HG03025 (cell line): ENCODE data around the gene CDC14A.
A peak's percentile ranks its signal among the peaks of the same experiment; 100 is the strongest.

Source experiments
- ATAC-seq: cut with Tn5 transposase; IDR thresholded peaks from one replicate; pipeline ENCODE4 v1.9.1; 2021; ENCODE audit warnings: mild to moderate bottlenecking, moderate library complexity; ENCODE audit not compliant: unreplicated experiment, low FRiP score

Gene CDC14A

DNA sequence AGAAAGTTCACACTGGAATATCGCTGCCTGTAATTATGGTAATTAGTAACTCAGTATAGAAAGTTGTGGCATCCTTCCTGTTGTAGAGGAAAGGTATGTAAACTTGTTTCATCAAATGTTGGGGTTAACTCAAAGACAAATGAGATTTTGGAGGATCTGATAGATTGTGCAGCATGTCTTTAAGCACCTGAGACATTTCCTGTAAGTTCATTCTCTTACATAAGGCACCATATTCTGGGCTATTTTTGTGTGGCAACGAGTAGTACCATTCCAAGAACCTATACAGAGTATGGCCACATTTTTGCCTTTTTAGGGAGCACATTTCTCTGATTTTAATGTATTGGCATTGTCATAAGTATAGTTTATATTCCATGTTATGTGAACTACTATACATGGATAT, 88.8 kb downstream of the CDC14A start:
- ATAC-seq: no peak

DNA sequence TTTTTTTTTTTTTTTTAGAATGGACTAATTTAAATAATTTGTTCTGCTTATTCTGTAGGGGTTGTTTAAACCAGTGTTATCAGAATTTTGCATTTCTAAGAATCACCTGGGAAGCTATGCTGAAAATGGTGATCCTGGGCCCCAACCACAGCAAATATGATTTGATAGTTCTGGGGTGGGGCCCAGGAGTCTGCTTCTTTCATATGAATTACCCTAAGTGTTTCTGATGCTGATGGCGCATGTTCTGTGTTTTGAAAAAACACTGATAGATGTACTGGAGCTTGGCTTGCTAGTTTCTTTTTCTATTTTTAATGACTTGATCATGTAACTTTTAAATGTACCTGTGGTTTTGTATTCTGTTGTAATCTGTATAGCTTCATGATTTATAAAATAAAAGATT, 89.3 kb downstream of the CDC14A start:
- no peak for ATAC-seq

DNA sequence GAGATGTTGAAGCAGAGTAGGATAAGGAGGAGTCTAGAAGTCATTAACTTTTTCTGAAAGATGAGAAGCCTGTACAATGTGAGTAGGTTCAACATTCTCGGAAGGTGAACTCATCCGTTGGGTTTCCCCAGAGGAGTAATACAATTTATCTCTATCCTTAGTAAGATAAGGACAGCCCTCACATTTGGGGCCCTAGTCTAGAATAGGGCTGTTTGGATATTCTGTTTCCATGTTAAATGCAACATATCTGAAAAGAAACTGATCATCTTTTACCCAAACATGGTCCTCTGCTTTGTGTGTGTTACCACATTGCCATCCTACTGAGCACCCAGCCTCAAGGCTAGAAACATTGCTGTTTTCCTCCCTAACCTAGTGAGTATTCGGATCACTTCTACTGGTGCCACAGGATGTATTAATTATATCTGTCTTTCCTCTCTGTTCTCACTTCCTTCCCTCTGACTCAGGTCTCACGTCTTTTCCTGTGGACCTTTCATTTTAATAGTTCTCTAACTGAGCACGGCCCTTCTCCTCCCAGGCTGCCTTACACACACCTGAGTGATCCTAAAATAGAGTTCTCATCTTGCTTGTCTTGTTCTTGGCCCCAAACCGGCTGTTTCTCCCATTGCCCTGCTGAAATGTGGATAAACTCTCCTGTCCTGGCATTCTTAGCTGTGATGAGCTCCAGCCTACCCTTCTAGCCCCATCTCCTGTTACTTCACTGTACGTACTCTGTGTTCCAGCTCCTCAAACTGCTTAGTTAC, 91.7 kb downstream of the CDC14A start:
- ATAC-seq: peak; percentile 74

DNA sequence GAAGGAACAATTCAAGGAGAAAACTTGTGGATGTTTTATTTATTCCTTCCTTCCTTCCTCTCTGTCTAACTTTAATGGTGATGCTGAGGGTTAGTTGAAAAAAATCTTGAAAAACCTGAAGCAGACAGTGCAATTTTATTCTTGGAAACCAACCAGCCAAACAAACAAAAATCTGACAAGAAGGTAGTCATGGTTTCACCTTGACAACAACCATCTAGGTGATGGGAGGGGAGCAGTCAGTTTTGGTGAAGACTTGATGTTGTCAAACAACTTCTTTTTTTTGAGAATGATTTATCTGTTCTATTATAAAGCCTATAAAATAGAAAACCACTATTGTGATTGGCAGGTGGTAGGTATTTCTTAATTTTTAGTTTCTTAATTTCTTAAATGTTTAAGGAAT, 93.3 kb downstream of the CDC14A start:
- no peak for ATAC-seq

DNA sequence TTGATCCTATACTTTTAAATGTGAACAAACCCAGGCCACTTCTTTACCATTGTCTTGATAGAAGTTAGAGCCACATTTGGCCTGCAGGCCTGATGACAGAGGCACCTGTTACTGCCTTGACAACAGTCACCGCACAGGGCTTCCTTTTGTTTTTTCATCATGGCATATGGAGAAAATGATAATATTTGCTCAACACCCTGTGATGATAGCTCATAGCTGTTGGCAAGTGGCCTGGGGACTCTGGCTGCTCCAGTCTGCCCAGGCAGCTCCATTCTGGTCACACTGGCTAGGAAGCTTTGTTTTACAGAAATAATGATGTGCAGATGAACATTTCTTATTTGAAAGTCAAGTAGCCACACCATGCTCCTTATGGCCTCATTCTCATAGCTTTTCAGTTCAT, 96.1 kb downstream of the CDC14A start:
- ATAC-seq: no peak

DNA sequence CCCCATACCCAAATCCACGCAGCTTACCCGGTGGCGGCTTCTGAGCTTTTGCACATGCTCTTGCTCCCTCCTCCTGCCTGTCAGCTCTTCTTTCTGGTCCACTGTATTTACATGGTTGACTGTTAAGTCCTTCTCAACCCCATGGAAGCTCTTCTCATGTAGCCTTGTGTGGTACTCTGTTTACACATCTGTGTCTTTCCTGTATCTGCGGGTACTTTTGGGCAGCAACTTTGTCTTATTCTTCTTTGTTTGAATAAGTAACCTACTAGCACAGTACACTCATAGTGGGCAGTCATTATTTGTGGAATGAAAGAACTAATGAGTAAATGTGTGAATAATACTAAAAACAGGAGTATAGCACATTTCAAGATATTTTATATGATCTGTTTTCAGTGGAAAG, 97.2 kb downstream of the CDC14A start:
- ATAC-seq: no peak

DNA sequence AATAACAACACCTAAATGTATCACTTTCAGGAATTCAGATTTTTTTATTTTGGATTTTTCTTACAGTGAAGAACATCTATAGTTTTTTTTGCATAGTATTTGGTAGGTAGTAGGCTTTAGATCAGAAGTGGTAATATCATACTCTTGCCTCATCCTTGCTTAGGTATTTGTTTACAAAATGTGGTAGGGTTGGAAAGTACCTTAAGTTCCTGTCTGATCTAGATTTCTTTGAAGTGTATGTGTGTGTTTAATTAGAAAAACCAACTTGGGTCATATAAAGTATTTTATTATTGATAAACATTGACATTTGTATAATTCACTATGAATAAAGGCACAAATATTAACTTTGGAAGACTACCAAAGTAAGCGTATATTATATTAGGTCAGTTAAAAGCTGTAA, 100.3 kb downstream of the CDC14A start:
- no peak for ATAC-seq

DNA sequence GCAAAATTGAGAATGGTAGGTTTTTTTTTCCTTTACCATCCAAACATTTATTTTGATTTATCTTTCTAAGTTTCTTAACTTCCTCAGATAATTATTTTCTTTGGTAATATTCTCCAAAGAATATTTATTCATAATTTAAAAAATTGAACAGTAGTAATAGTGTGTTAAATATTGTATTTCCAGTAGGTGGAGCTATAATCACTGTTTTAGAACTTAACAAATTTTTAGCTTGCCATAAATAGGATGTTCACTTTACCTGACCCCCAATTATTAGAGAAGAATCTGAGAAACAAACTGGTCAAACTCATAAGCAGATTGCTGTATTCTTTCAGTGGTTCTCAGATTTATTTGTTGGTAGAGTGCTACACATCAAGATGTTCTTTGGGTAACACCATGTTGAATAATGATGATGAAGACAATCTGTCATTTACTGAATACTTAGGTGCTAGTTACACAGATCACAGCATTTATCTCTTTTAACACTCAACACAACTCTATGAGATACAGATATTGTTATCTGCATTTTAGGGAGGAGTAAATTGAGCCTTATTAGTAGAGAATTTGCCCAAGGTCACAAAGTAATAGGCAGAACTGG, 103.3 kb downstream of the CDC14A start:
- ATAC-seq: no peak

DNA sequence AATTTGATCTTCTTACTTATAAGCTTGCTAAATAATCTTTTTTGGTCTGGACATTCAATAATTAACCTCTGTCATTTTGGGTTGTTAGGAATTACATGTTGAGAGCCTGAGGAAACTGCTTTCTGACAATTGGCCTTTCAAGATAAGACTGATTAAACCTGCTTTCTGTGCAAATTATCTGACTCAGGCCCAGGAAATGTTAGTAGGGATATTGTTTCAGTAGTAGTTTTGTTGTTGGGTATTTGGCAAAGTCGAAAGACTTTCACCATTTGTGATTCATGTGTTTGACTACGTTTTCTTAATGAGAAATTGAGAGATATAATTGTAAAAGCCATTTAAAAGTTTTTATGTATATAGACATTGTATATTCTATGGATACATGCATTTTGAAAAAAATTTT, 104.6 kb downstream of the CDC14A start:
- ATAC-seq: no peak

GRCh38 chr1:100457683-100458082, 105.4 kb downstream of the CDC14A start:
- ATAC-seq: no peak

- no peak for ATAC-seq
These were observed 106.5 kb downstream of the CDC14A start for GRCh38 chr1:100458661-100459357.

- peak; percentile 85 for ATAC-seq
These were observed 107.2 kb downstream of the CDC14A start for GRCh38 chr1:100459358-100460114.

DNA sequence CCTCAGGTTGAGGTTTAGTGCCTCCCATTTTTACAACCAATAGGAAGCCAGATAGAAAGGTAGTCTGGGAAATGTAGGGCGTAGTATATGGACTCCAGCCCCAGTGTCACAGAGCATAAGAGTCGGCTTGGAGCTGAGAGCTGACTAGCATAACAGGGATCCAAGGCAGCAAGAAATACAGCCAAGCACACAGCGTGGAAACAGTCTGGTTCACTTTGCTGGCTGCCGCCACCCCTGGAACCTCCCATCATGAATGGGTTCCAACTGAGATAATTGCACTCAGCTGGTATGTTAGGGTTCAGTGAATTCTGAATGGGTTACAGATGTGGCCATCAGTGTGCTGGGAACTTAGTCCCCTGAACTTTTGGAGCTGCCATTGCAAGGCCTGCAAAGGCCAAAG, 108.9 kb downstream of the CDC14A start:
- ATAC-seq: no peak

GRCh38 chr1:100462326-100463025, 110.2 kb downstream of the CDC14A start:
- no peak for ATAC-seq

GRCh38 chr1:100463791-100464424, 111.6 kb downstream of the CDC14A start:
- peak; percentile 67 for ATAC-seq

- ATAC-seq: no peak
These were observed 117.3 kb downstream of the CDC14A start for GRCh38 chr1:100469578-100469977.

- ATAC-seq: no peak
These were observed 122.5 kb downstream of the CDC14A start for GRCh38 chr1:100474834-100475233.

- no peak for ATAC-seq
These were observed 124.5 kb downstream of the CDC14A start for GRCh38 chr1:100476735-100477290.

DNA sequence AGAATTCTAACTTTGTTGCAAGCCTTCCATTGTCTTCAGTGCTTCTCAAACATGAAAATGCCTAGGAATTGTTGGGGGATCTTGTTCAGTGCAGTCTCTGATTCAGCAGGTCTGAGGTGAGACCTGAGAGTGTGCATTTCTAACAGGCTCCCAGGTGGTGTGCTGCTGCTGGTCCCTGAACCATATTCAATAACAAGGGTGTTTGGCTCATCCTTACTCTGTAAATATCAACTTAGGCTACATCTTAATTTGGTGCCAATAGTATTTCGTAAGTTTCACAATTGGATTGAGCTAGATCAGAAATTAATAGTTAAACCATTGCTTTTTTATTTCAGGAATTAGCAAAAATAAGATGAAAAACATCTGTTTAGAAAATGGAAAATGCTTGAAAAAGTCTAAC, 126.5 kb downstream of the CDC14A start:
- no peak for ATAC-seq
